GM18858 (cell line): Measurements from ENCODE around the gene C1orf174.

Experiments
- ATAC-seq: cut with Tn5 transposase; IDR thresholded peaks from one replicate; pipeline ENCODE4 v1.9.1; 2021; ENCODE audit not compliant: unreplicated experiment

The C1orf174 gene

GRCh38 chr1:3898475-3898735 is 1.7 kb downstream of the C1orf174 start:
- ATAC-seq: no peak

GRCh38 chr1:3896396-3897000 is 3.6 kb downstream of the C1orf174 start:
- no peak for ATAC-seq

GRCh38 chr1:3895951-3896325 is 4.1 kb downstream of the C1orf174 start:
- ATAC-seq: no peak

- ATAC-seq: no peak
These were observed 4.7 kb downstream of the C1orf174 start for GRCh38 chr1:3895279-3895950.

DNA sequence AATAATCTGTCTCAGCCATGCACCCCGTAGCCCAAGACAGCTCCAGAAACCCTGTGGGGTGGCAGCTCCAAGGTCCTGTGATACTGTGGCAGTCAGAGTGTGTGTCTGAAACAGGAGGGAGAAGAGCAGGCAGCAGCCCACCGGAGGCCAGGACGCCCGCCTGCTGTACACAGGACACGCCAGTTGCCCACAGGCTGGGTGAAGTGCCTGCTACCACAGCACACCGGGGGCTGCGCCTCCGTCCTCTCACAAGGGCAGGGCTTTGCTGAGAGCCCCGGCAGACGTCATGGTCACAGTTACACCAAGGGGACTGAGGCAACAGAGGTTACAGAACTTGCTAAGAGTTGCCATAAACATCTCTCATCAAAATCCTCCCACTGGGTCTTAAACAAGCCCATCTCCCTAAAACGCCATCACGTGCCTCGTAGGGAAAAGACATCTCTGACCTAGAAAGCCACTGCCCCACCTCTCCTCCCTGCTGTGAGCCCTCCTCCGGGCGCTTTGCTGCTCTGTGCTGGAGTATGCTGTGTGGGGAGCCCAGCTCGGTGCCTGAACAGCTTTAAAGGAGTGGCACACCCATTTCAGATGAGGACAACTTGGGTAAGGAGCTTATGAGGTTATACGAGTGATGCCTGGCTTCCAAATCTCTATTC is 5.3 kb downstream of the C1orf174 start:
- ATAC-seq: no peak

DNA sequence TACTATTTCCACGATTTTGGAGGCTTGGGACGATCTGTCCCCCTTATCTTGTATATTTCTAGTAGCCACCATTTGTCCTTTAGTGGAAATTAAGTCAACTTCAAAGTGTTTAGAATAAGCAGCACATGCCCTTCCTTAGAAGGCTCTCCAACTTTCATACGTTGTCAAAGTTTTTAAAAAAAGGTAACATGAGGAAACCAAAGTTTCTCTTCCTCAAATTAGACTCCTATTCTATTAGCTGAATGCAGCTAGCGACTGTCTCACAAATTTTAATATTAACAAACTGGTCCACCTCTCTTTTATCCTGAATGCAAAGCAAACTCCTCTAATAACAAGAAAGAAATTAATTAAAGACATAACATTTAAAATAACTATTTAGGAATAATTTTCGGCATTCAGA is 6.9 kb downstream of the C1orf174 start:
- ATAC-seq: no peak

DNA sequence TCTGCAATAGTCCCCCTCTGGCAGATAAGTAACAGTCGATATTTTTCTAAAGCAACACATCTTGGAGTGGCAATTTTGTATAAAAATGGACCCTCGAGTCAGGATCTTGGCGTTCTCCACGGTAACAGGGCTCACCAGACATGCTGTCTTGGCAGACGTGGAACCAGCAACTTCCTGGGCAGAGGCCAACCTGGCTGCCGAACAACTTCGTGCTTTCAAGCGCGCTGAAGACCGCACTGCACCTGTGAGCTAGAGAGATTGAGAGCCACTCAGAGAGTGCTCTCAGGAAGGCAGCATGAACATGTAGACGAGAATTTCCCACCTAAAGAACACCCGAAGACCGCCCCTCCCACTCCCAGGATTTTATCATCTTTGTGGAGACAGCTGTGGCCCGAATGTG is 7.3 kb downstream of the C1orf174 start:
- no peak for ATAC-seq

- ATAC-seq: no peak
These were observed 8.7 kb downstream of the C1orf174 start for GRCh38 chr1:3891329-3891865.

GRCh38 chr1:3890389-3891328 is 9.4 kb downstream of the C1orf174 start:
- ATAC-seq: no peak

DNA sequence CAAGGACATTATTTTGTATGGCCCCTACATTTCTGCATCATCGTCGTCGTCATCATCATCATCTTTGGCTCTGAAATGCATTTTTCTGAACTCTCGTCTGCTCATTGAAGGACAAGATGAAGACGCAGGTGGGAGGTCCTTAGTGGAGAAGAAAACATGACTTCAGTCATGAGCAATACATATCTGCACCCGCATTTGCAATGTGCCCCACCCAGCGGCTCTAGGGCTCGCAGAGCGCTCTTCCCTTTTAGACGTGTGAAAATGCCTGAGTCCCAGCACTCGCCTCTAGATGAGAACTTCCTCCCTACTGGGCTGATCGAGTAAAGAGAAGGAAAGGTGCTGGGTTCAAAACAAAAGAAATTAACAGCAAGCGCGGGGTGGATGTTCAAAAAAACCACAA is 10.1 kb downstream of the C1orf174 start:
- no peak for ATAC-seq

GRCh38 chr1:3888301-3888700 is 11.8 kb downstream of the C1orf174 start:
- ATAC-seq: no peak

- no peak for ATAC-seq
These were observed 13.4 kb downstream of the C1orf174 start for GRCh38 chr1:3886691-3887090.

- no peak for ATAC-seq
These were observed 13.9 kb downstream of the C1orf174 start for GRCh38 chr1:3886106-3886670.

DNA sequence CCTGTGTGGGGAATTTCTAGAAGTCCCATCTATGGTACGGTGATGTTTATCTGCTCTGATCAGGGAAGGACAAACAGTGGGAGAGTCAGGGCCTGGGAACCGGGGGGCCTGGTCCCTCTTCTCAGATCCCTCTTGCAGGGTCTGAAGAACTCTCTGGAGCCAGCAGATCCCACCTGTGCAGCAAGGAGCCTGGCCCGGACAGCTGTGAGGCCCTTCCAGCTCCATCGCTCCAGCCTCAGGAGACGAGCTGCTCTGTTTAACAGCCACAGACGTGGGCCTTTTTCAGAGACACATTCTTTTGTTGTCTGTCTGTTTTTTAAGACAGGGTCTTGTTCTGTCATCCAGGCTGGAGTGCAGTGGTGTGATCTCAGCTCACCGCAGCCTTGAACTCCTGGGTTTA is 14.5 kb downstream of the C1orf174 start:
- no peak for ATAC-seq

DNA sequence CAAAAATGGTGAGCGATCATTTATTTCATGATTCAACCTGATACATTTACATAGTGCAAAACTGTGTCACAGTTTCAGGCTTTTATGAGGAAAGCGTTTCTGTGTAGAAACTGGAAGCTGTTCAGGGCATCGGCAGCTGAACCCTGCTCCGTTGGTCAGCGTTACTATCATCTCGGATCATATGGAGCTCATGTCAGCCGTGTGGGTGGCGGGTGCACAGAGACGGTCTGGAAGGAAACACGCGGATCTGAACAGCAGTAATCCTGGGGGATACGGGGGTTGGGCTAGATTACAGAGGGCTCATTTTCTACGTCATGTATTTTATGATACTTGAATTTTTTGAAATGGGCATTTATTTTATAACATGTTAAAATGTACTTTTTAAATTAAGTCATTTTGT is 15.1 kb downstream of the C1orf174 start:
- no peak for ATAC-seq

- ATAC-seq: no peak
These were observed 16.7 kb downstream of the C1orf174 start for GRCh38 chr1:3883194-3883925.

GRCh38 chr1:3881193-3881480 is 18.9 kb downstream of the C1orf174 start:
- ATAC-seq: no peak

- no peak for ATAC-seq
These were observed 19.5 kb downstream of the C1orf174 start for GRCh38 chr1:3880429-3881192.

GRCh38 chr1:3879787-3880428 is 20.2 kb downstream of the C1orf174 start:
- no peak for ATAC-seq
